SK-N-SH (cell line): ENCODE data around the gene IQCE. TPM values are rescaled to one million over a fixed set of nuclear protein-coding genes. Genes with fewer than 3 reads are reported as not detected.

Experiments
- CTCF ChIA-PET: fragments of 300-600, 350-600 bp; formaldehyde crosslinking; extraction: SDS; loops from one replicate; lab custom pipeline; 2021; lab: Yijun Ruan, JAX
- POLR2A ChIA-PET: fragments of 350-600 bp; sonication (Branson Sonifier 250); formaldehyde crosslinking; extraction: SDS; loops from one replicate; lab custom pipeline; 2020; ENCODE audit warnings: antibody characterized with exemption, inconsistent platforms; lab: Yijun Ruan, JAX
- DNase-seq: peaks from one replicate; pipeline ENCODE4 v3.0.0; 2012
- H2AFZ ChIP-seq: fragments of 200-600 bp; sonication (generic); 2 replicates; pipeline ENCODE4 v1.8.1; 2016; ENCODE audit warnings: antibody characterized with exemption, mild to moderate bottlenecking, low read depth
- H3F3A ChIP-seq: fragments of 200-600 bp; sonication (generic); replicated peaks from 2 replicates; pipeline ENCODE3; 2016; ENCODE audit warnings: antibody characterized with exemption, mild to moderate bottlenecking; ENCODE audit not compliant: insufficient read depth
- H3K27ac ChIP-seq, 2 experiments: fragments of 200-500 bp in 1 of 2; fragments of 200-600 bp in 1 of 2; sonication (Bioruptor generic) in 1 of 2; sonication (generic), shearing (Covaris generic) in 1 of 2; 2 replicates each; pipeline versions ENCODE4 v1.5.1 to v1.6.1; 2014 to 2016; ENCODE audit warnings: low read depth in 2 of 2, inconsistent platforms in 1 of 2, low read length in 1 of 2, mild to moderate bottlenecking in 1 of 2, mixed read lengths in 1 of 2
- H3K27me3 ChIP-seq: fragments of 200-600 bp; sonication (generic), shearing (Covaris generic); 2 replicates; pipeline ENCODE4 v1.6.1; 2016; ENCODE audit warnings: mixed run types; ENCODE audit not compliant: insufficient read depth
- H3K36me3 ChIP-seq, 2 experiments: fragments of 200-500 bp in 1 of 2; fragments of 200-600 bp in 1 of 2; sonication (Bioruptor generic) in 1 of 2; sonication (generic) in 1 of 2; replicated peaks in 1 of 2; 2 replicates each; pipeline versions ENCODE3 to v1.5.1; 2014 to 2016; ENCODE audit warnings: low read length in 1 of 2, mild to moderate bottlenecking in 1 of 2; ENCODE audit not compliant: insufficient read depth in 2 of 2, control insufficient read depth in 1 of 2
- H3K4me1 ChIP-seq, 2 experiments: fragments of 200-500 bp in 1 of 2; fragments of 200-600 bp in 1 of 2; sonication (Bioruptor generic) in 1 of 2; sonication (generic), shearing (Covaris generic) in 1 of 2; 2 replicates each; pipeline versions ENCODE4 v1.5.1 to v1.6.1; 2014 to 2016; ENCODE audit warnings: low read depth in 1 of 2, low read length in 1 of 2, mixed run types in 1 of 2; ENCODE audit not compliant: insufficient read depth in 2 of 2, control insufficient read depth in 1 of 2
- H3K4me2 ChIP-seq: fragments of 200-600 bp; sonication (generic), shearing (Covaris generic); 2 replicates; pipeline ENCODE4 v1.6.1; 2017; ENCODE audit warnings: mixed run types
- H3K4me3 ChIP-seq, 2 experiments: fragments of 200-500 bp in 1 of 2; fragments of 200-600 bp in 1 of 2; sonication (Bioruptor generic) in 1 of 2; sonication (generic), shearing (Covaris generic) in 1 of 2; 2 replicates each; pipeline versions ENCODE4 v1.5.1 to v1.8.1; 2014 to 2016; ENCODE audit warnings: low read depth in 2 of 2, inconsistent platforms in 1 of 2, low read length in 1 of 2, mild to moderate bottlenecking in 1 of 2, mixed read lengths in 1 of 2, moderate library complexity in 1 of 2
- H3K79me2 ChIP-seq: fragments of 200-600 bp; sonication (generic); 2 replicates; pipeline ENCODE4 v1.8.1; 2017; ENCODE audit warnings: mild to moderate bottlenecking; ENCODE audit not compliant: insufficient read depth
- H3K9ac ChIP-seq: fragments of 200-600 bp; sonication (generic); 2 replicates; pipeline ENCODE4 v1.6.1; 2017; ENCODE audit warnings: mixed run types
- H3K9me2 ChIP-seq: fragments of 200-600 bp; sonication (generic); 2 replicates; pipeline ENCODE4 v1.6.1; 2017; ENCODE audit warnings: mixed run types
- H3K9me3 ChIP-seq: fragments of 200-600 bp; sonication (generic); 2 replicates; pipeline ENCODE4 v1.6.1; 2017; ENCODE audit warnings: mixed run types, mild to moderate bottlenecking, moderate library complexity
- H4K20me1 ChIP-seq: fragments of 200-600 bp; sonication (generic); 2 replicates; pipeline ENCODE4 v1.6.1; 2017; ENCODE audit warnings: mild to moderate bottlenecking, mixed run types; ENCODE audit not compliant: insufficient read depth
- ELF1 ChIP-seq: IDR thresholded peaks from 2 replicates; pipeline ENCODE4 v1.4.0; 2012
- EP300 ChIP-seq, 2 experiments: IDR thresholded peaks; 2 replicates each; pipeline versions ENCODE4 v1.4.0 to v1.6.1; 2012; ENCODE audit warnings: borderline replicate concordance in 1 of 2, low read depth in 1 of 2, low read length in 1 of 2
- EZH2phosphoT487 ChIP-seq: fragments of 200-600 bp; sonication (generic); IDR thresholded peaks from 2 replicates; pipeline ENCODE4 v1.6.1; 2017; ENCODE audit warnings: low read depth, mixed run types, mild to moderate bottlenecking, antibody characterized with exemption, moderate library complexity, borderline replicate concordance
- FOSL2 ChIP-seq: IDR thresholded peaks from 2 replicates; pipeline ENCODE4 v1.4.0; 2012; ENCODE audit warnings: low read depth, mild to moderate bottlenecking, moderate library complexity, borderline replicate concordance
- FOXJ3 ChIP-seq: sonication (generic); formaldehyde crosslinking; IDR thresholded peaks from 2 replicates; pipeline ENCODE4 v1.5.1; 2020; ENCODE audit warnings: mild to moderate bottlenecking, missing genetic modification reagents
- GABPA ChIP-seq: IDR thresholded peaks from 2 replicates; pipeline ENCODE4 v1.4.0; 2012; ENCODE audit warnings: low read depth, mild to moderate bottlenecking
- GATA2 ChIP-seq: sonication (generic); formaldehyde crosslinking; IDR thresholded peaks from 2 replicates; pipeline ENCODE4 v1.5.0; 2020; ENCODE audit warnings: mild to moderate bottlenecking, missing genetic modification reagents
- JUND ChIP-seq: IDR thresholded peaks from 2 replicates; pipeline ENCODE4 v1.4.0; 2012
- MEF2A ChIP-seq: IDR thresholded peaks from 2 replicates; pipeline ENCODE4 v1.4.0; 2012; ENCODE audit warnings: low read depth, borderline replicate concordance
- NFIC ChIP-seq: IDR thresholded peaks from 2 replicates; pipeline ENCODE4 v1.4.0; 2012; ENCODE audit warnings: borderline replicate concordance
- RCOR1 ChIP-seq: fragments of 150-350 bp; IDR thresholded peaks from 2 replicates; pipeline ENCODE4 v1.6.1; 2017; ENCODE audit warnings: antibody characterized with exemption, low read length
- RFX5 ChIP-seq: IDR thresholded peaks from 2 replicates; pipeline ENCODE4 v1.6.1; 2012; ENCODE audit warnings: mild to moderate bottlenecking, improper control_type of control experiment, low read length
- SIN3A ChIP-seq: IDR thresholded peaks from 2 replicates; pipeline ENCODE4 v1.6.1; 2012; ENCODE audit warnings: low read depth, mild to moderate bottlenecking, low read length, moderate library complexity, borderline replicate concordance
- TAF1 ChIP-seq: IDR thresholded peaks from 2 replicates; pipeline ENCODE4 v1.6.1; 2012; ENCODE audit warnings: low read depth, mild to moderate bottlenecking, low read length, moderate library complexity, borderline replicate concordance
- YY1 ChIP-seq: IDR thresholded peaks from 2 replicates; pipeline ENCODE4 v1.4.0; 2012; ENCODE audit warnings: low read depth, mild to moderate bottlenecking
- WGBS: methylation state at CpG from one replicate; pipeline ENCODE4 v1.1.6; 2017; ENCODE audit warnings: low lambda C conversion rate; 5-methylcytosine and 5-hydroxymethylcytosine counted together
- polyA plus RNA-seq, 3 experiments: library from polyadenylated mRNA; depleted of rRNA; stranded (reverse); fragments of >200 nt; gene quantifications; 2 replicates each; pipeline ENCODE4 v1.2.3, GENCODE V29; 2012
- TF ChIP-seq, protein P1 (sequence below): IDR thresholded peaks from 2 replicates; pipeline ENCODE4 v1.6.1; 2012; ENCODE audit warnings: mild to moderate bottlenecking, low read depth, low read length, moderate library complexity
- TF ChIP-seq, protein P2 (sequence below): fragments of 150-350 bp; IDR thresholded peaks from 2 replicates; pipeline ENCODE4 v1.6.1; 2016; ENCODE audit warnings: mild to moderate bottlenecking, low read depth, low read length

The IQCE gene
- polyA plus RNA-seq, 1 of the 3 experiments (the other 2 are of a cell fraction): 14.4 TPM

DNA sequence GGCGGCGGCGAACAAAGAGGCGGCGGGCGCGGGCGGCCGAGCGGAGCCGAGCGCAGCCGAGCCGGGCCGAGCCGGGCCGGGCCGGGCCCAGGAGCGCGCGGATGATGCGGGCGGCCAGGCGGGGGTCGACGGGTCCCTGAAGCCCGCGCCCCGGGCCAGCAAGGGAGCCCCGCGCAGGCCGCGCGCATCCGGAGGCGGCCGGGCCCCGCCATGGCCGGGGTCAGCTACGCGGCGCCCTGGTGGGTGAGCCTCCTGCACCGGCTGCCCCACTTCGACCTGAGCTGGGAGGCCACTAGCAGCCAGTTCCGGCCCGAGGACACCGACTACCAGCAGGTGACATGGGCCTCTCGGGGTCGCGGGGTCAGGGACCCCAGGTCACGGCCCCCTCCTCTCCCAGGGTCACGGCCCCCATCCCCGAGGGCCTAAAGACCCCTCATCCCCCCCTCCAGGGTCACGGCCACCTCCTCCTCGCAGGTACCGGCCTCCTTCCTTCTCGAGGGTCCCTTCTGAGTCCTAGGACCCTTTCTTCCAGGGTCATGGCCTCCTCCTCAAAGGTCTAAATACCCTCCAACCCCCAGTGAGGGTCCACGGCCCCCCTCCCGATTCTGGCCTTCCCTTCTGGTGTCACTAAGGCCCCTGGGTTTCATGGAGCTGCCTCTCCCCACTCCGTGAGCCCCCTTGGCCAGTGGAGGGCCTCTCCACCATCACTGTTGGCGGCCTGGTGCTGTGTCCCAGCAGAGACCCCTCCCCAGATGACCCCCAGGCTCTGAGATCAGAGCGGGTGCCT is 73.4 kb downstream of the IQCE start, which contains the start of gene TTYH3:
TSS of gene TTYH3 (plus strand) at position 41 of the 787 bp plus-strand sequence. CDS start at position 211, 170 bp downstream.
- H3K9me2 ChIP-seq: no peaks in the 10 kb centered on the region
- H3K27ac ChIP-seq: peak within 1 kb of the TSS; percentile 89 to 92
- peaks cover 21% of the 10 kb centered on the region for H3F3A ChIP-seq
- H3K4me1 ChIP-seq: peaks cover 11 to 65% of the 10 kb centered on the region in 2 experiments; a peak in 2 of 4 replicates
- peak within 1 kb of the TSS; percentile 98 for H3K4me2 ChIP-seq
- peak within 1 kb of the TSS; percentile 77 to 94 for H3K4me3 ChIP-seq
- peak within 1 kb of the TSS; percentile 27; the same call in 1 of the 2 replicates for H2AFZ ChIP-seq
- peak within 1 kb of the TSS; percentile 85 for H3K9ac ChIP-seq
- peaks cover 44% of the 10 kb centered on the region for H4K20me1 ChIP-seq
- CTCF ChIA-PET: interaction anchor here (0.7 to 10.4 kb wide), 10 partner anchors 11 to 181 kb away, joined by 3 to 54 read pairs (median 4); no protein-coding TSS in a partner anchor
- POLR2A ChIA-PET: interaction anchor here (0.6 to 1.4 kb wide), 8 partner anchors 8 to 87 kb away, joined by 3 to 8 read pairs (median 4); partner anchors contain the start of gene BRAT1
- peaks cover 53% of the 10 kb centered on the region for H3K79me2 ChIP-seq
- H3K27me3 ChIP-seq: no peaks in the 10 kb centered on the region
- WGBS: under 1% methylated on average over 25 of the region's 62 CpGs
- peaks cover 0 to 14% of the 10 kb centered on the region in 2 experiments for H3K36me3 ChIP-seq
- TF ChIP-seq NFIC (no peak), SIN3A (0 out of 2 replicates have a peak, but pooled peaks have one; percentile 24), MEF2A (no peak), FOXJ3 (peak; percentile 62; the same call in 1 of the 2 replicates), RFX5 (no peak), EZH2phosphoT487 (no peak), YY1 (0 out of 2 replicates have a peak, but pooled peaks have one; percentile 27), FOSL2 (no peak)
- no peaks in the 10 kb centered on the region for H3K9me3 ChIP-seq
- DNase-seq: peak; percentile 66

DNA sequence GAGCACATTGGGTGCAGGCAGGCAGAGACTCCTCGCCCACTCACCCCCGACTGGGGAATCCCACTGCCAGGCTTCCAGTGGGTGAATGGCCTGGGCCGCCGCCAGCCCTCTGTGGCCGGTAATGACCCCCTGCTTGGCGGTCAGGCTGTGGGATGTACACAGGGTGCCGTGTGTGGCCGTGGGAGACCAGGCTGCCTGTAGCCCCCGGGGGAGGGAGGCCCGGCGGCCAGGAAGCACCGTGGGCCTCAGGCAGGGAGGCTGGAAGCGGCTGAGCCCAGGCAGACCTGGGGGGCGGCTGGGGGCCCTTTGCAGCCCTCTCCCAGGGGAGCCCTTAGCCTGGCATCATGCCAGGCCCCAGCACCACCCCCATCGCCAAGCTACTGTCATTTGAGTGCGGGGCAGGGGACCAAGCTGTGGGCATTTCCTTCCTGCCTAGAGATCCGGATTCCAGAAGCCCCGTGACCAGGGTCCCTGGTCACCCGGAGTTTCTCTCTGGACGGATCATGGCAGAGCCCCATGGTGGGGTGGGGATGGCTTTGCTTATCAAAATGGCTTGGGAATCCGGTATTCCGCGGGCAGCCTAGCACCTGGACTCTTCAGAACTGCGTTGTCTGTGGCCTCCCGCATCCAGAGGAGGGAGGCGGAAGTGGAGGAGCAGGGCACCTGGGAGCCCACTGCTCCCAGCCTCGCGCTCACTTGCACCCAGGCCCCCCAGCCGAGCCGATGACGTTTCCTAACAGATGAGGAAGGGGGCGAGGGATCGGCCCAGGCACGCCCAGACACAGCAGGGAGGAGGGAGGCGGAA is 74.2 kb downstream of the IQCE start:
- Histone ChIP-seq H3K27me3 (no peaks in the 10 kb centered on the region), H3K27ac (peak overlapping the region; percentile 89 to 92), H3K4me3 (peak overlapping the region; percentile 77 to 94), H3K4me1 (peaks cover 18 to 65% of the 10 kb centered on the region in 2 experiments; a peak in 3 of 4 replicates), H3K9ac (peak overlapping the region; percentile 85), H4K20me1 (peaks cover 52% of the 10 kb centered on the region), H3K9me2 (no peaks in the 10 kb centered on the region), H3F3A (peaks cover 20% of the 10 kb centered on the region), H3K79me2 (peaks cover 61% of the 10 kb centered on the region), H3K4me2 (peak overlapping the region; percentile 98), H3K9me3 (no peaks in the 10 kb centered on the region), H2AFZ (no peak overlapping the region), H3K36me3 (peaks cover 0 to 14% of the 10 kb centered on the region in 2 experiments)
- POLR2A ChIA-PET: interaction anchor here (0.6 kb wide), 1 partner anchor 395 kb away, joined by 8 read pairs; no protein-coding TSS in a partner anchor
- WGBS: 1% methylated on average over 30 of the region's 35 CpGs
- CTCF ChIA-PET: interaction anchor here (0.6 to 10.4 kb wide), 6 partner anchors 11 to 181 kb away, joined by 3 to 54 read pairs (median 4); no protein-coding TSS in a partner anchor
- peak; percentile 80 for DNase-seq
- TF ChIP-seq JUND: no peak
- no peak for TF ChIP-seq GATA2 (CRISPR knock-in tag)
- no peak for TF ChIP-seq ELF1
- TF ChIP-seq, protein P1, sequence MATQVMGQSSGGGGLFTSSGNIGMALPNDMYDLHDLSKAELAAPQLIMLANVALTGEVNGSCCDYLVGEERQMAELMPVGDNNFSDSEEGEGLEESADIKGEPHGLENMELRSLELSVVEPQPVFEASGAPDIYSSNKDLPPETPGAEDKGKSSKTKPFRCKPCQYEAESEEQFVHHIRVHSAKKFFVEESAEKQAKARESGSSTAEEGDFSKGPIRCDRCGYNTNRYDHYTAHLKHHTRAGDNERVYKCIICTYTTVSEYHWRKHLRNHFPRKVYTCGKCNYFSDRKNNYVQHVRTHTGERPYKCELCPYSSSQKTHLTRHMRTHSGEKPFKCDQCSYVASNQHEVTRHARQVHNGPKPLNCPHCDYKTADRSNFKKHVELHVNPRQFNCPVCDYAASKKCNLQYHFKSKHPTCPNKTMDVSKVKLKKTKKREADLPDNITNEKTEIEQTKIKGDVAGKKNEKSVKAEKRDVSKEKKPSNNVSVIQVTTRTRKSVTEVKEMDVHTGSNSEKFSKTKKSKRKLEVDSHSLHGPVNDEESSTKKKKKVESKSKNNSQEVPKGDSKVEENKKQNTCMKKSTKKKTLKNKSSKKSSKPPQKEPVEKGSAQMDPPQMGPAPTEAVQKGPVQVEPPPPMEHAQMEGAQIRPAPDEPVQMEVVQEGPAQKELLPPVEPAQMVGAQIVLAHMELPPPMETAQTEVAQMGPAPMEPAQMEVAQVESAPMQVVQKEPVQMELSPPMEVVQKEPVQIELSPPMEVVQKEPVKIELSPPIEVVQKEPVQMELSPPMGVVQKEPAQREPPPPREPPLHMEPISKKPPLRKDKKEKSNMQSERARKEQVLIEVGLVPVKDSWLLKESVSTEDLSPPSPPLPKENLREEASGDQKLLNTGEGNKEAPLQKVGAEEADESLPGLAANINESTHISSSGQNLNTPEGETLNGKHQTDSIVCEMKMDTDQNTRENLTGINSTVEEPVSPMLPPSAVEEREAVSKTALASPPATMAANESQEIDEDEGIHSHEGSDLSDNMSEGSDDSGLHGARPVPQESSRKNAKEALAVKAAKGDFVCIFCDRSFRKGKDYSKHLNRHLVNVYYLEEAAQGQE: no peak
- TF ChIP-seq, protein P2, sequence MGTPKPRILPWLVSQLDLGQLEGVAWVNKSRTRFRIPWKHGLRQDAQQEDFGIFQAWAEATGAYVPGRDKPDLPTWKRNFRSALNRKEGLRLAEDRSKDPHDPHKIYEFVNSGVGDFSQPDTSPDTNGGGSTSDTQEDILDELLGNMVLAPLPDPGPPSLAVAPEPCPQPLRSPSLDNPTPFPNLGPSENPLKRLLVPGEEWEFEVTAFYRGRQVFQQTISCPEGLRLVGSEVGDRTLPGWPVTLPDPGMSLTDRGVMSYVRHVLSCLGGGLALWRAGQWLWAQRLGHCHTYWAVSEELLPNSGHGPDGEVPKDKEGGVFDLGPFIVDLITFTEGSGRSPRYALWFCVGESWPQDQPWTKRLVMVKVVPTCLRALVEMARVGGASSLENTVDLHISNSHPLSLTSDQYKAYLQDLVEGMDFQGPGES: no peak
- no peak for TF ChIP-seq EP300 (IDR thresholded peaks at IDR 0.05; ENCODE audit: borderline replicate concordance in 1 of 2, low read depth in 1 of 2, low read length in 1 of 2)
- TF ChIP-seq EZH2phosphoT487: no peak
- peak; percentile 73; the same call in 1 of the 2 replicates for TF ChIP-seq SIN3A
- TF ChIP-seq RCOR1: no peak
- 0 out of 2 replicates have a peak, but pooled peaks have one; percentile 38 for TF ChIP-seq GABPA
- no peak for TF ChIP-seq TAF1
- peak; percentile 95 for TF ChIP-seq NFIC
- TF ChIP-seq YY1: no peak
